ENCODE measurements around the gene SMIM41.

Gene SMIM41

GRCh38 chr12:52141875-52142274 lies 62.4 kb downstream of the SMIM41 start:
- DNase-seq (ENCODE audit: low read depth, low spot score), result no peak
- ChIA-PET CTCF (interaction anchor here (7.9 kb wide), 1 partner anchor 738 kb away, joined by 110 read pairs; no protein-coding TSS in a partner anchor), POLR2A (no interaction called here)
- no peak for TF ChIP-seq CTCF (IDR thresholded peaks at IDR 0.05; ENCODE audit: insufficient read depth, low read length, missing control alignments)
- no peak overlapping the region for H3K4me3 ChIP-seq (ENCODE audit: low read depth, low read length)

- POLR2A ChIA-PET, result no interaction called here
- H3K4me3 ChIP-seq (ENCODE audit: low read depth, low read length), result no peak overlapping the region
- no peak for TF ChIP-seq CTCF (IDR thresholded peaks at IDR 0.05; ENCODE audit: insufficient read depth, low read length, missing control alignments)
- CTCF ChIA-PET, result interaction anchor here (1.5 to 7.9 kb wide), 5 partner anchors 60 to 838 kb away, joined by 4 to 110 read pairs (median 13); no protein-coding TSS in a partner anchor
- no peak for DNase-seq (ENCODE audit: low read depth, low spot score)
Measured at GRCh38 chr12:52142431-52142830, 62.9 kb downstream of the SMIM41 start.

GRCh38 chr12:52144512-52145227 lies 65.2 kb downstream of the SMIM41 start:
- DNase-seq (ENCODE audit: low read depth, low spot score), result no peak
- no peak overlapping the region for H3K4me3 ChIP-seq (ENCODE audit: low read depth, low read length)
- POLR2A ChIA-PET, result interaction anchor here (0.7 kb wide), 1 partner anchor 112 kb away, joined by 3 read pairs; no protein-coding TSS in a partner anchor
- TF ChIP-seq CTCF (IDR thresholded peaks at IDR 0.05; ENCODE audit: insufficient read depth, low read length, missing control alignments), result no peak
- CTCF ChIA-PET, result interaction anchor here (0.7 to 7.9 kb wide), 16 partner anchors 7 to 836 kb away, joined by 3 to 110 read pairs (median 4); no protein-coding TSS in a partner anchor

GRCh38 chr12:52145228-52146088 lies 66.0 kb downstream of the SMIM41 start:
- DNase-seq (ENCODE audit: low read depth, low spot score), result no peak
- H3K4me3 ChIP-seq (ENCODE audit: low read depth, low read length), result no peak overlapping the region
- ChIA-PET CTCF (interaction anchor here (0.7 to 7.9 kb wide), 13 partner anchors 8 to 835 kb away, joined by 3 to 110 read pairs (median 13); no protein-coding TSS in a partner anchor), POLR2A (no interaction called here)
- TF ChIP-seq CTCF (IDR thresholded peaks at IDR 0.05; ENCODE audit: insufficient read depth, low read length, missing control alignments), result no peak

- H3K4me3 ChIP-seq (ENCODE audit: low read depth, low read length), result no peak overlapping the region
- POLR2A ChIA-PET, result interaction anchor here (1.0 to 1.8 kb wide), 2 partner anchors 40 to 779 kb away, joined by 3 to 8 read pairs; no protein-coding TSS in a partner anchor
- no peak for DNase-seq (ENCODE audit: low read depth, low spot score)
- no peak for TF ChIP-seq CTCF (IDR thresholded peaks at IDR 0.05; ENCODE audit: insufficient read depth, low read length, missing control alignments)
- CTCF ChIA-PET, result interaction anchor here (0.9 to 7.9 kb wide), 14 partner anchors 8 to 835 kb away, joined by 3 to 110 read pairs (median 9); no protein-coding TSS in a partner anchor
Measured at GRCh38 chr12:52146089-52146821, 66.8 kb downstream of the SMIM41 start.

Data from AG04449 (cell line).